Trophoblast cell (in vitro differentiated cells and primary cell): Measurements from ENCODE around the gene MORN1.

ENCODE experiments used
- DNase-seq, 2 donors: peaks; one replicate each; pipeline ENCODE4 v3.0.0-alpha.2; 2016
- H2AFZ ChIP-seq: 2 replicates; pipeline ENCODE4 v1.6.1; 2013; ENCODE audit warnings: low read length, moderate library complexity, mild to moderate bottlenecking; ENCODE audit not compliant: insufficient read depth, poor library complexity
- H2AK5ac ChIP-seq: 2 replicates; pipeline ENCODE4 v1.6.1; 2013; ENCODE audit warnings: mild to moderate bottlenecking, low read length
- H2BK120ac ChIP-seq: 2 replicates; pipeline ENCODE4 v1.6.1; 2013; ENCODE audit warnings: low read length, mild to moderate bottlenecking, moderate library complexity; ENCODE audit not compliant: insufficient read depth, poor library complexity
- H2BK12ac ChIP-seq: 2 replicates; pipeline ENCODE4 v1.6.1; 2013; ENCODE audit warnings: mild to moderate bottlenecking, low read length, moderate library complexity
- H2BK5ac ChIP-seq: 2 replicates; pipeline ENCODE4 v1.6.1; 2013; ENCODE audit warnings: low read length, low read depth, moderate library complexity, mild to moderate bottlenecking; ENCODE audit not compliant: poor library complexity
- H3K14ac ChIP-seq: 2 replicates; pipeline ENCODE4 v1.6.1; 2013; ENCODE audit warnings: mild to moderate bottlenecking, low read length
- H3K18ac ChIP-seq: 2 replicates; pipeline ENCODE4 v1.6.1; 2013; ENCODE audit warnings: mild to moderate bottlenecking, low read length
- H3K23ac ChIP-seq: 2 replicates; pipeline ENCODE4 v1.6.1; 2013; ENCODE audit warnings: low read length
- H3K27ac ChIP-seq: 2 replicates; pipeline ENCODE4 v1.5.1; 2013; ENCODE audit warnings: low read depth, mild to moderate bottlenecking, inconsistent platforms, low read length, moderate library complexity
- H3K27me3 ChIP-seq: 2 replicates; pipeline ENCODE4 v1.6.1; 2013; ENCODE audit warnings: inconsistent platforms, mild to moderate bottlenecking, low read length, moderate library complexity; ENCODE audit not compliant: insufficient read depth
- H3K36me3 ChIP-seq, 2 experiments: 1 replicate in 1 of 2; 2 replicates in 1 of 2; pipeline ENCODE4 v1.6.1; 2013; ENCODE audit warnings: low read length in 2 of 2, mild to moderate bottlenecking in 2 of 2, moderate library complexity in 1 of 2; ENCODE audit not compliant: insufficient read depth in 2 of 2, control insufficient read depth in 1 of 2
- H3K4ac ChIP-seq: 2 replicates; pipeline ENCODE4 v1.6.1; 2013; ENCODE audit warnings: low read depth, mild to moderate bottlenecking, low read length, moderate library complexity
- H3K4me1 ChIP-seq, 2 experiments: 1 replicate in 1 of 2; 2 replicates in 1 of 2; pipeline ENCODE4 v1.6.1; 2013; ENCODE audit warnings: low read length in 2 of 2, mild to moderate bottlenecking in 2 of 2, moderate library complexity in 1 of 2; ENCODE audit not compliant: insufficient read depth in 2 of 2, control insufficient read depth in 1 of 2
- H3K4me2 ChIP-seq: 2 replicates; pipeline ENCODE4 v1.6.1; 2013; ENCODE audit warnings: inconsistent platforms, mild to moderate bottlenecking, low read length, moderate library complexity
- H3K4me3 ChIP-seq: 2 replicates; pipeline ENCODE4 v1.5.1; 2013; ENCODE audit warnings: mild to moderate bottlenecking, low read depth, low read length, inconsistent platforms
- H3K79me1 ChIP-seq: one replicate; pipeline ENCODE4 v1.6.1; 2013; ENCODE audit warnings: low read length
- H3K79me2 ChIP-seq: 2 replicates; pipeline ENCODE4 v1.6.1; 2013; ENCODE audit warnings: low read length, mild to moderate bottlenecking; ENCODE audit not compliant: control insufficient read depth, insufficient read depth, poor library complexity
- H3K9ac ChIP-seq: 2 replicates; pipeline ENCODE4 v1.6.1; 2013; ENCODE audit warnings: mild to moderate bottlenecking, low read length
- H3K9me3 ChIP-seq: 2 replicates; pipeline ENCODE4 v1.6.1; 2013; ENCODE audit warnings: low read depth, mild to moderate bottlenecking, control low read depth, inconsistent platforms, low read length; ENCODE audit not compliant: insufficient read depth
- H4K12ac ChIP-seq: 2 replicates; pipeline ENCODE4 v1.6.1; 2013; ENCODE audit warnings: low read depth, mild to moderate bottlenecking, low read length, moderate library complexity
- H4K8ac ChIP-seq: 2 replicates; pipeline ENCODE4 v1.6.1; 2013; ENCODE audit warnings: low read depth, mild to moderate bottlenecking, low read length, moderate library complexity
- H4K91ac ChIP-seq: one replicate; pipeline ENCODE4 v1.6.1; 2013; ENCODE audit warnings: low read depth, mild to moderate bottlenecking, low read length, moderate library complexity
- WGBS: extraction: QIAGEN DNeasy Blood & Tissue Kit; methylation state at CpG from one replicate; pipeline ENCODE4 v1.1.7; 2013; ENCODE audit warnings: missing lambda C conversion rate; ENCODE audit not compliant: insufficient read length, insufficient coverage; ENCODE audit errors: extremely low coverage; 5-methylcytosine and 5-hydroxymethylcytosine counted together

The MORN1 gene

DNA sequence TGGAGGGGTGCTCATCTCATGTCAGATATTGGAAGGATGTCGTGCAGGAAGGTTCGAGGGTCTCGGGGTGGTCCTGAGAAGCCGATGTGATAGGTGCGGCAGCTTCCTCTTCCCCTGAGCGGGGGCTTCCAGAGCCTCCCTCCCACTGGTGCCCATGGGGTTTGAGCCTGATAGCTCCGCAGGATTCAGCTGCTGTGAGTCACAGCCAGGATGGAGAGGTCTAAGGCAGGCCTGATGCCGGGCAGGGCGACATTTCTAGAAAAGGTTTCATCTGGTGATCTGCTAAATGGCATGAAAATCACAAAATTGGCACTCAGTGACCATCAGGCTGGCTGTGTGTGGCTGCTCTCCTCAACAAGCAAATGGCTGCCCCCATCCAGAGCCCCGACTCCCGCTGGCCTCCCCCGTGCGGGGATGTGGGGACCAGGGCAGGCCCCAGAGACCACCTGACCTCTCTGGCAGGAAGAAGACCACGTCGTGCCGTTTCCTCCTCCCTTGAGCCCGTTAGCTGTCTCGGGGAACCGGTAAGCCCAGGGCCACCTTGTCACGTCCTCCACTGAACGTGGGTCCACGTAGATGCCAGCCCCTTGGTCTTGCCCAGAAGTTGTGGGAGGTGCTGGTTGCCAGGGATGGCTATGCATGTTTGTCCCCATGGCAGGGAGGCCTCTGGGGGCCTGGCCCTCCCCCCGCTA is 97.2 kb downstream of the MORN1 start:
- no peak overlapping the region for H3K14ac ChIP-seq
- no peaks in the 10 kb centered on the region for H3K27me3 ChIP-seq
- no CpG with 5 or more reads among the region's 23 CpGs for WGBS
- H3K36me3 ChIP-seq = peaks cover 13 to 24% of the 10 kb centered on the region in 2 experiments
- peak overlapping the region; percentile 32 for H2AFZ ChIP-seq
- H4K8ac ChIP-seq = no peak overlapping the region
- no peak overlapping the region for H3K4me2 ChIP-seq
- H2BK5ac ChIP-seq = no peak overlapping the region
- H3K79me1 ChIP-seq = no peaks in the 10 kb centered on the region
- H4K12ac ChIP-seq = no peak overlapping the region
- H3K4ac ChIP-seq = peak overlapping the region; percentile 54
- no peak overlapping the region for H3K9ac ChIP-seq
- peak overlapping the region; percentile 49 for H3K18ac ChIP-seq
- H3K79me2 ChIP-seq = peaks cover 23% of the 10 kb centered on the region
- H4K91ac ChIP-seq = no peak overlapping the region
- no peak overlapping the region for H3K23ac ChIP-seq
- H3K27ac ChIP-seq = no peak overlapping the region
- H2BK120ac ChIP-seq = no peak overlapping the region
- peaks cover 8% of the 10 kb centered on the region for H3K9me3 ChIP-seq
- no peak for DNase-seq
- no peak overlapping the region for H2BK12ac ChIP-seq
- no peak overlapping the region for H3K4me3 ChIP-seq
- no peak overlapping the region for H2AK5ac ChIP-seq
- H3K4me1 ChIP-seq = peaks cover 4 to 8% of the 10 kb centered on the region in 2 experiments

DNA sequence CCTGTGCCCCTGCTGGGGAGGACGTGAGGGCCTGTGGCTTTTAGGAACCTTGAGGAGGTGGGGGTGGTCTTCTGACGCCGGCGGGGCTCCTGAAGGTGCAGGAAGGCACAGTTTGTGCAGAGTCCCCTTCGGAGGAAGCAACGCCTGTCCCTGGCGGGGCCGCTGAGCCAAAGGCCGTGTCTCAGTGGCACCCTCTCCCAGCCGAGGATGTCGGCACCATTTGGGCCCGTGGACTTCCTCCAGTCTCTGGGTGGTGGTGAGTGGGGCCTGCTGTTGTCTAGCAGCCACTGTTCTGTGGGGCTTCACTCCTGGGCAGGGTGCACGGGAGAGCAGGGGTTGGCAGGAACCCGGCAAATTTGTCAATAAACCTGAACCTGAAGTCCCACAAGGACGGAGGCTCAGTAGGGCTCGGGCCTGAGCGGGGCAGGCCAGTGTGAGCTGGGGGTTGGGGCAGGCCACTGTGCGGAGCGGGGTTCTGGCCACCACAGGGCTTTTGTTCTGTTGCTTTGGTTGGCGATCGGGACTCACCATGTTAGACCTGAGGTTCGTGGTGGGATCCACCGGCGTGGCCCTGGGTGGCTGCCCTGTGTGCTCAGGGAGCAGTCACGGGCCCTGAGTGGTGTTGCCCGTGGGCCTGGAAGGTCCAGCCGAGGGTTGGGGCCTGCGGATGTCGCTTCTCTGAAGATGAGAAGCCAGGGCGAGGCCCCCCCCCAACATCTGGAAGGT is 98.5 kb downstream of the MORN1 start:
- no peak overlapping the region for H3K14ac ChIP-seq
- H3K4me2 ChIP-seq = no peak overlapping the region
- peaks cover 23% of the 10 kb centered on the region for H3K79me2 ChIP-seq
- H4K8ac ChIP-seq = no peak overlapping the region
- no peak overlapping the region for H2BK5ac ChIP-seq
- H4K12ac ChIP-seq = no peak overlapping the region
- H3K27me3 ChIP-seq = no peaks in the 10 kb centered on the region
- H3K9me3 ChIP-seq = peaks cover 9% of the 10 kb centered on the region
- peaks cover 16 to 20% of the 10 kb centered on the region in 2 experiments for H3K36me3 ChIP-seq
- H3K18ac ChIP-seq = no peak overlapping the region
- H3K4me3 ChIP-seq = no peak overlapping the region
- no peak overlapping the region for H2BK12ac ChIP-seq
- no peak overlapping the region for H2AK5ac ChIP-seq
- H3K79me1 ChIP-seq = no peaks in the 10 kb centered on the region
- H3K23ac ChIP-seq = no peak overlapping the region
- H2AFZ ChIP-seq = no peak overlapping the region
- no peak overlapping the region for H3K9ac ChIP-seq
- H3K4me1 ChIP-seq = peaks cover 4 to 12% of the 10 kb centered on the region in 2 experiments
- DNase-seq = no peak
- WGBS = no CpG with 5 or more reads among the region's 30 CpGs
- no peak overlapping the region for H4K91ac ChIP-seq
- H2BK120ac ChIP-seq = no peak overlapping the region
- peak overlapping the region; percentile 66 for H3K4ac ChIP-seq
- H3K27ac ChIP-seq = no peak overlapping the region

DNA sequence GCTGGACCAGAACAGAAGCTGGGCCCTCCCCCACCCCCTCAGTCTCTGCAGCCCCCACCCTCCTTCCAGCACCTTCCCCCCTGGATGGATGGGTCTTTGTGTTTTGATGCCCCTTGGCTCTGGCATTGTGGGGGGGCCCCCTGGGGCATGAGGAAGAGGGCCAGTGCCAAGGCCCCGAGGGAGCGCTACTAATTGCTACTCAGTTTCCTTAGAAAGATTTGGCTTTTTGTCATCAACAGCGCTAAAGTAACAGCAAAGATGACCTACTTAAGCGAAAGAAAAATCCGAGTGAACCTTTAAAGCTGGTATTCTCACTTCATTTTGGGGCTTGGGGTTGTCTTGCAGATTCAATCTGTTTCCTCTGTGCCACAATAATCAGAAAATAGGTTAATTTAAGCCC is 99.8 kb downstream of the MORN1 start:
- no peak overlapping the region for H3K23ac ChIP-seq
- H4K12ac ChIP-seq = no peak overlapping the region
- no peak overlapping the region for H4K8ac ChIP-seq
- H2AFZ ChIP-seq = no peak overlapping the region
- peaks cover 8% of the 10 kb centered on the region for H3K9me3 ChIP-seq
- no peak overlapping the region for H3K14ac ChIP-seq
- H4K91ac ChIP-seq = no peak overlapping the region
- H3K79me1 ChIP-seq = no peaks in the 10 kb centered on the region
- H3K4me1 ChIP-seq = peaks cover 4 to 12% of the 10 kb centered on the region in 2 experiments
- no peak overlapping the region for H3K18ac ChIP-seq
- no peak overlapping the region for H3K4me3 ChIP-seq
- H2BK5ac ChIP-seq = no peak overlapping the region
- no peak overlapping the region for H2BK12ac ChIP-seq
- no peak overlapping the region for H3K4me2 ChIP-seq
- H2AK5ac ChIP-seq = no peak overlapping the region
- peaks cover 18% of the 10 kb centered on the region for H3K79me2 ChIP-seq
- WGBS = no CpG with 5 or more reads among the region's 5 CpGs
- H3K36me3 ChIP-seq = peaks cover 8 to 9% of the 10 kb centered on the region in 2 experiments
- no peak overlapping the region for H2BK120ac ChIP-seq
- DNase-seq = no peak
- H3K9ac ChIP-seq = no peak overlapping the region
- H3K4ac ChIP-seq = no peak overlapping the region
- no peaks in the 10 kb centered on the region for H3K27me3 ChIP-seq
- no peak overlapping the region for H3K27ac ChIP-seq

DNA sequence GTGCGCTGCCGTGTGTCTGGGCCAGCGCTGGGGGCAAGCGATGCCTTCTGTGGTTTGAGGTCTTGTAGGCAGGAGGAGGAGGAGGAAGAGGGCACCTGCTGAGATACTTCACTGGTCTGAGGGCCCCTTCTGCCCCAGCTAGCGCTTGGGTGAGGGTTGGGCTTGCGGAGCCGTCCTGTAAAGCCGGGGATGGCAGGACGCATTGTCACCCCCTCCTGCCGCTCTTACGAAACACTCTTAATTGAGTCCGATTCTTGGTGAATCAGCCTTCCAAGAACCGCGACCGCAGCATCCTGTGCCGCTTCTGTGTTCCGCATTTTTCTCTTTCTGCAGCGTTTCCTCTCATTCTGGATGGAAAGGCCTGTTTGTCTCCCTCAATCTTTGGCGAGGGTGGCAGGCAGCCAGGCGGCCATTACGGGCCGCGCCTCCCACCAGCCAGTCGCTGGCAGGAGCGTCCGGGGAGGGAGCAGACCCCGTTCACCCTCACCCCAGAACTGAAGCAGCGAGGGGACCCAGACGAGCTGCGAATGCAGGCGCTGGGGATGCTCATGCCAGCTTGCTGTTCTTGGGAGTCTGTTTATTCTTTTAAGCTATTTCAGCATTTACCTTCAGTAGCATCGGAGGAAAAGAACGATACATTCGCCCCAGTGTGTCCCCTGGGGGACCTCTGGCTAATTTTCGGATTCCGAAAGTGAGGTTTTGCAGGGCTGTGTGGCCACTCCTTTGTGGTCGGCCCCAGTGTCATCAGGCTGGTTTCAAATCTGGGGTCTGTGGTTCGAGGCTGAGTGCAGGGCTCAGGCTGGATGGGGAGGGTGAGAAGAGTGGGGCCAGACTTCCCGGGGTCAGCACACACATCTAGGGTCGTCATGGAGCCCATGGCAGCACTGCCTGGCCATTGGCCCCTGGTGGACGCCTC is 100.5 kb downstream of the MORN1 start:
- Histone ChIP-seq H3K9me3 (peaks cover 8% of the 10 kb centered on the region), H4K91ac (no peak overlapping the region), H3K4ac (peak overlapping the region; percentile 29), H2AK5ac (no peak overlapping the region), H3K18ac (peak overlapping the region; percentile 1), H3K27ac (no peak overlapping the region), H4K12ac (no peak overlapping the region), H3K23ac (no peak overlapping the region), H2BK12ac (no peak overlapping the region), H3K79me1 (no peaks in the 10 kb centered on the region), H2BK120ac (no peak overlapping the region), H4K8ac (no peak overlapping the region), H3K79me2 (peaks cover 18% of the 10 kb centered on the region), H3K36me3 (peaks cover 9 to 10% of the 10 kb centered on the region in 2 experiments), H2BK5ac (no peak overlapping the region), H3K4me2 (no peak overlapping the region), H3K9ac (no peak overlapping the region), H2AFZ (no peak overlapping the region), H3K4me1 (peaks cover 4 to 12% of the 10 kb centered on the region in 2 experiments), H3K27me3 (no peaks in the 10 kb centered on the region), H3K4me3 (no peak overlapping the region), H3K14ac (no peak overlapping the region)
- DNase-seq = peak; percentile 48 to 53
- WGBS = no CpG with 5 or more reads among the region's 41 CpGs
